Endothelial cell of umbilical vein (primary cell): ENCODE results near the gene LDLRAD4. TPM values are rescaled to one million over a fixed set of nuclear protein-coding genes. Genes with fewer than 3 reads are reported as not detected.

Experiments used
- BruUV-seq: library from RNA; stranded (reverse); fragments of 400-500 nt; replicated peaks from 2 replicates; lab custom pipeline; 2021; lab: Mats Ljungman, UMichigan
- CTCF ChIA-PET: fragments of 300-600, 350-600 bp; sonication (Branson Sonifier 250); formaldehyde crosslinking; loops from one replicate; lab custom pipeline; 2021; ENCODE audit warnings: antibody characterized with exemption, inconsistent platforms; lab: Charles Lee
- POLR2A ChIA-PET: fragments of 300-600, 350-600 bp; sonication (Branson Sonifier 250); formaldehyde crosslinking; loops from one replicate; lab custom pipeline; 2021; ENCODE audit warnings: antibody characterized with exemption, inconsistent platforms; lab: Charles Lee
- DNase-seq: peaks from one replicate; pipeline ENCODE4 v3.0.0-alpha.2; 2011; ENCODE audit warnings: low read depth, low spot score
- FAIRE-seq: peaks from 2 replicates; lab custom pipeline; 2011; peaks lifted over from hg19 to GRCh38; lab: Jason Lieb, UNC
- H2AFZ ChIP-seq: 2 replicates; pipeline ENCODE4 v1.6.0; 2012; ENCODE audit warnings: low read depth, low read length, control low read depth, inconsistent platforms
- H3K27ac ChIP-seq: 2 replicates; pipeline ENCODE4 v1.5.1; 2011; ENCODE audit warnings: low read depth, mild to moderate bottlenecking, control low read depth, low read length, moderate library complexity; ENCODE audit not compliant: insufficient read depth
- H3K27me3 ChIP-seq, 2 experiments: 2 replicates each; pipeline versions ENCODE4 v1.6.0 to v1.6.1; 2011; ENCODE audit warnings: low read length in 2 of 2, mixed read lengths in 1 of 2; ENCODE audit not compliant: control insufficient read depth in 2 of 2, insufficient read depth in 2 of 2
- H3K36me3 ChIP-seq, 2 experiments: 2 replicates in 1 of 2; 3 replicates in 1 of 2; pipeline ENCODE4 v1.5.1; 2011; ENCODE audit warnings: low read length in 2 of 2, mild to moderate bottlenecking in 1 of 2, moderate library complexity in 1 of 2; ENCODE audit not compliant: control insufficient read depth in 2 of 2, insufficient read depth in 2 of 2; ENCODE audit errors: extremely low read depth in 1 of 2
- H3K4me1 ChIP-seq: 3 replicates; pipeline ENCODE4 v1.5.1; 2011; ENCODE audit warnings: mild to moderate bottlenecking, low read length; ENCODE audit not compliant: control insufficient read depth, insufficient read depth; ENCODE audit errors: extremely low read depth
- H3K4me2 ChIP-seq: 2 replicates; pipeline ENCODE4 v1.6.1; 2011; ENCODE audit warnings: low read length, control low read depth, mixed read lengths; ENCODE audit not compliant: insufficient read depth
- H3K4me3 ChIP-seq, 3 experiments: fragments of 200-600 bp in 1 of 3; sonication (generic), shearing (Covaris generic) in 1 of 3; replicated peaks in 1 of 3; 2 replicates each; pipeline ENCODE4 v1.5.1; 2011 to 2016; ENCODE audit warnings: control low read depth in 3 of 3, low read length in 3 of 3, mild to moderate bottlenecking in 2 of 3, inconsistent platforms in 1 of 3, low read depth in 1 of 3, moderate library complexity in 1 of 3; ENCODE audit not compliant: insufficient read depth in 1 of 3
- H3K79me2 ChIP-seq: 2 replicates; pipeline ENCODE4 v1.6.0; 2012; ENCODE audit warnings: low read length, inconsistent platforms; ENCODE audit not compliant: control insufficient read depth, insufficient read depth
- H3K9ac ChIP-seq: replicated peaks from 2 replicates; pipeline ENCODE3; 2011; ENCODE audit warnings: low read length, control low read depth; ENCODE audit not compliant: insufficient read depth; ENCODE audit errors: extremely low read depth
- H3K9me1 ChIP-seq: replicated peaks from 3 replicates; pipeline ENCODE4 v1.6.0; 2011; ENCODE audit warnings: mild to moderate bottlenecking, low read length; ENCODE audit not compliant: control insufficient read depth, insufficient read depth; ENCODE audit errors: extremely low read depth
- H3K9me3 ChIP-seq: replicated peaks from 2 replicates; pipeline ENCODE4 v1.5.1; 2012; ENCODE audit warnings: low read length, inconsistent platforms; ENCODE audit not compliant: control insufficient read depth, insufficient read depth
- H4K20me1 ChIP-seq: replicated peaks from 2 replicates; pipeline ENCODE3; 2011; ENCODE audit warnings: mild to moderate bottlenecking, low read length; ENCODE audit not compliant: control insufficient read depth, insufficient read depth; ENCODE audit errors: extremely low read depth
- EZH2 ChIP-seq: IDR thresholded peaks from 2 replicates; pipeline ENCODE4 v1.6.1; 2012; ENCODE audit warnings: borderline replicate concordance, low read depth, mild to moderate bottlenecking, moderate library complexity, low read length, inconsistent platforms; ENCODE audit not compliant: severe bottlenecking
- JUN ChIP-seq: IDR thresholded peaks from 2 replicates; pipeline ENCODE4 v1.6.1; 2011; ENCODE audit warnings: borderline replicate concordance, low read depth; ENCODE audit not compliant: insufficient read length, insufficient read depth
- POLR2AphosphoS5 ChIP-seq: IDR thresholded peaks from 2 replicates; pipeline ENCODE4 v1.6.1; 2012; ENCODE audit warnings: low read depth, mild to moderate bottlenecking, control low read depth, low read length, moderate library complexity; ENCODE audit not compliant: insufficient read depth
- dilution Hi-C: fragments of 300-500 bp; cut with MboI; formaldehyde crosslinking; loops from one replicate; pipeline ENCODE4 v1.15.0; 2019; ENCODE audit warnings: low sequenced_read_pairs; ENCODE audit not compliant: extremely low pct_ligation_motif_present
- intact Hi-C: fragments of 100-400 bp; cut with micrococcal nuclease; formaldehyde crosslinking; loops from one replicate; pipeline ENCODE4 v1.10.0; 2022
- polyA plus RNA-seq, 4 experiments: library from polyadenylated mRNA; depleted of rRNA in 3 of 4; stranded (reverse) in 3 of 4; unstranded in 1 of 4; fragments of >200 nt; gene quantifications; 2 replicates each; pipeline versions ENCODE4 v1.2.1 to v1.2.3, GENCODE V29; 2011 to 2012; ENCODE audit warnings: missing spikeins in 1 of 4
- total RNA-seq: library from RNA; stranded (reverse); gene quantifications from 2 replicates; pipeline ENCODE4 v1.2.3, GENCODE V29; 2021
- TF ChIP-seq, protein P1 (sequence below), 2 donors: IDR thresholded peaks; 1 replicate in 1 of 2; 2 replicates in 1 of 2; pipeline ENCODE4 v1.5.1; 2011; ENCODE audit warnings: low read length in 2 of 2, mild to moderate bottlenecking in 2 of 2, moderate library complexity in 2 of 2, control low read depth in 1 of 2, inconsistent platforms in 1 of 2, low read depth in 1 of 2; ENCODE audit not compliant: insufficient read depth in 1 of 2; ENCODE audit errors: extremely low read depth in 1 of 2

Gene LDLRAD4
- total and polyA plus RNA-seq, 2 donors (not counting 3 experiments of a cell fraction or from before 2014, with no cell fraction given), result 5.2 to 6.5 TPM

DNA sequence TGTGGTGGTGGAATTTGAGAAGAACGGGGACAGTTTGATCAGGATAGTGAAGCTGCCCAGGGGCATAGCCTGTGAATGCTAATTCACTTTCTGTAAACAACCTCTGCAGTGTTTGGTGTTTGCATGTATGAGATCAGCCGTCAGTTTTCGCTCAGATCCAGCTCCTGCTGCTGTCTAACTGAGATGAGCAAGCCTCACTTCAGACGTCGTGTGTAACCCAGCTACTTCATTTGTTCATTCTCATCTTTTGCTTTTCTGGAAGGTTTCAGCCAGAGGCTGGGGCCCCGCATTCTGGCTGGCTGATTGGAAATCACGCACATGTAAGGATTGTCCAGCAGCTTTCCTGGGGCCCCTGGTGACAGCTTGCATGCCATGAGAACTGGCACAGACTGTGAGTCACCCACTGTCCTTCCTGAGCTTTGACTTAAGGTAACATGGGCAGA lies 48.9 kb downstream of the LDLRAD4 start:
- CTCF ChIA-PET, result interaction anchor here (0.9 kb wide), 1 partner anchor 51 kb away, joined by 3 read pairs; no protein-coding TSS in a partner anchor
- no peak overlapping the region for H3K9ac ChIP-seq
- POLR2A ChIA-PET, result no interaction called here

More for the DNA sequence above, 48.9 kb downstream of the LDLRAD4 start:
- Histone ChIP-seq H3K36me3 (no peaks in the 10 kb centered on the region), H3K27me3 (peaks cover 0 to 4% of the 10 kb centered on the region in 2 experiments), H3K9me3 (no peaks in the 10 kb centered on the region), H3K27ac (no peak overlapping the region), H3K4me2 (peak overlapping the region; percentile 3), H3K9me1 (no peaks in the 10 kb centered on the region), H3K4me3 (no peak overlapping the region), H3K4me1 (peaks cover 18% of the 10 kb centered on the region), H3K79me2 (no peaks in the 10 kb centered on the region), H4K20me1 (no peaks in the 10 kb centered on the region), H2AFZ (no peak overlapping the region)
- peak; percentile 58 for FAIRE-seq
- no TSS peak for BruUV-seq
- TF ChIP-seq JUN, result peak; percentile 26
- TF ChIP-seq, protein P1, sequence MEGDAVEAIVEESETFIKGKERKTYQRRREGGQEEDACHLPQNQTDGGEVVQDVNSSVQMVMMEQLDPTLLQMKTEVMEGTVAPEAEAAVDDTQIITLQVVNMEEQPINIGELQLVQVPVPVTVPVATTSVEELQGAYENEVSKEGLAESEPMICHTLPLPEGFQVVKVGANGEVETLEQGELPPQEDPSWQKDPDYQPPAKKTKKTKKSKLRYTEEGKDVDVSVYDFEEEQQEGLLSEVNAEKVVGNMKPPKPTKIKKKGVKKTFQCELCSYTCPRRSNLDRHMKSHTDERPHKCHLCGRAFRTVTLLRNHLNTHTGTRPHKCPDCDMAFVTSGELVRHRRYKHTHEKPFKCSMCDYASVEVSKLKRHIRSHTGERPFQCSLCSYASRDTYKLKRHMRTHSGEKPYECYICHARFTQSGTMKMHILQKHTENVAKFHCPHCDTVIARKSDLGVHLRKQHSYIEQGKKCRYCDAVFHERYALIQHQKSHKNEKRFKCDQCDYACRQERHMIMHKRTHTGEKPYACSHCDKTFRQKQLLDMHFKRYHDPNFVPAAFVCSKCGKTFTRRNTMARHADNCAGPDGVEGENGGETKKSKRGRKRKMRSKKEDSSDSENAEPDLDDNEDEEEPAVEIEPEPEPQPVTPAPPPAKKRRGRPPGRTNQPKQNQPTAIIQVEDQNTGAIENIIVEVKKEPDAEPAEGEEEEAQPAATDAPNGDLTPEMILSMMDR (IDR thresholded peaks at IDR 0.05; ENCODE audit: extremely low read depth in 1 of 2, insufficient read depth in 1 of 2, low read depth in 1 of 2, low read length in 2 of 2), result no peak
- TF ChIP-seq EZH2, result no peak
- no peak for TF ChIP-seq POLR2AphosphoS5
- DNase-seq, result no peak
- dilution Hi-C loops, result no loop called here
- intact Hi-C loops, result loop anchor here (10.0 kb wide), 1 partner anchor 197 kb away; no protein-coding TSS in a partner anchor
